ENCODE results near the gene ING1.

- no peak for TF ChIP-seq CTCF (IDR thresholded peaks at IDR 0.05 in 8 of 11, conservative IDR thresholded peaks at IDR 0.05 in 3 of 11)
- TF ChIP-seq POLR2AphosphoS5 (IDR thresholded peaks at IDR 0.05) = no peak
Measured at GRCh38 chr13:110772091-110772984, 58.8 kb downstream of the ING1 start.

Data from spleen (tissue), 7 donors.